ENCODE results near the gene HID1. TPM values are rescaled to one million over a fixed set of nuclear protein-coding genes. Genes with fewer than 3 reads are reported as not detected.

The HID1 gene
- polyA plus RNA-seq, 3 donors: 15.3 to 16.9 (median 16.6) TPM

Other genes with a start within 250 kb of the HID1 start
- 1 to 10 TPM; 5.3 to 6.8 (median 5.9) TPM for gene RAB37, start 235.5 kb downstream of the HID1 start, polyA plus RNA-seq (ENCODE audit: insufficient read length in 3 of 3)
- gene NHERF1, start 224.1 kb downstream of the HID1 start, polyA plus RNA-seq (ENCODE audit: insufficient read length in 3 of 3): 100 to 1,000 TPM; 194 to 219 (median 196) TPM
- 10 to 100 TPM; 45.1 to 54.0 (median 54.0) TPM for gene NAT9, start 196.4 kb downstream of the HID1 start, polyA plus RNA-seq (ENCODE audit: insufficient read length in 3 of 3)
- gene GRIN2C, start 112.9 kb downstream of the HID1 start, polyA plus RNA-seq (ENCODE audit: insufficient read length in 3 of 3): under 1 TPM; 0.16 to 0.36 (median 0.24) TPM
- gene FDXR, start 99.8 kb downstream of the HID1 start, polyA plus RNA-seq (ENCODE audit: insufficient read length in 3 of 3): 10 to 100 TPM in 2 of 3 donors, 1 to 10 TPM in 1; 9.1 to 12.0 (median 10.0) TPM
- gene FADS6, start 79.1 kb downstream of the HID1 start, polyA plus RNA-seq (ENCODE audit: insufficient read length in 3 of 3): under 1 TPM; 0.53 to 0.83 (median 0.68) TPM
- 1 to 10 TPM in 2 of 3 donors, under 1 TPM in 1; 0.77 to 1.1 (median 1.1) TPM for gene USH1G, start 49.5 kb downstream of the HID1 start, polyA plus RNA-seq (ENCODE audit: insufficient read length in 3 of 3)
- gene OTOP2, start 48.5 kb downstream of the HID1 start, polyA plus RNA-seq (ENCODE audit: insufficient read length in 3 of 3): not detected
- not detected for gene OTOP3, start 36.9 kb downstream of the HID1 start, polyA plus RNA-seq (ENCODE audit: insufficient read length in 3 of 3)
- gene CDR2L, start 14.9 kb upstream of the HID1 start, polyA plus RNA-seq (ENCODE audit: insufficient read length in 3 of 3): 10 to 100 TPM in 2 of 3 donors, 1 to 10 TPM in 1; 8.2 to 12.0 (median 12.0) TPM
- 10 to 100 TPM; 27.4 to 31.3 (median 29.5) TPM for gene MRPL58, start 39.9 kb upstream of the HID1 start, polyA plus RNA-seq (ENCODE audit: insufficient read length in 3 of 3)
- gene ATP5PD, start 74.2 kb upstream of the HID1 start, polyA plus RNA-seq (ENCODE audit: insufficient read length in 3 of 3): 100 to 1,000 TPM; 299 to 318 (median 307) TPM
- gene KCTD2, start 74.5 kb upstream of the HID1 start, polyA plus RNA-seq (ENCODE audit: insufficient read length in 3 of 3): 10 to 100 TPM; 31.0 to 33.9 (median 32.8) TPM
- gene SLC16A5, start 115.2 kb upstream of the HID1 start, polyA plus RNA-seq (ENCODE audit: insufficient read length in 3 of 3): 10 to 100 TPM; 27.4 to 42.7 (median 39.8) TPM
- 10 to 100 TPM; 17.3 to 19.1 (median 18.9) TPM for gene ARMC7, start 137.2 kb upstream of the HID1 start, polyA plus RNA-seq (ENCODE audit: insufficient read length in 3 of 3)
- 10 to 100 TPM; 52.8 to 72.7 (median 69.7) TPM for gene NT5C, start 159.0 kb upstream of the HID1 start, polyA plus RNA-seq (ENCODE audit: insufficient read length in 3 of 3)
- 100 to 1,000 TPM in 2 of 3 donors, 10 to 100 TPM in 1; 86.5 to 109 (median 103) TPM for gene JPT1, start 181.8 kb upstream of the HID1 start, polyA plus RNA-seq (ENCODE audit: insufficient read length in 3 of 3)
- gene SUMO2, start 210.2 kb upstream of the HID1 start, polyA plus RNA-seq (ENCODE audit: insufficient read length in 3 of 3): 100 to 1,000 TPM; 651 to 676 (median 657) TPM
- 10 to 100 TPM; 66.4 to 82.0 (median 78.2) TPM for gene NUP85, start 232.9 kb upstream of the HID1 start, polyA plus RNA-seq (ENCODE audit: insufficient read length in 3 of 3)